OCI-LY3 (cell line): ENCODE results near the gene TNK1.

ENCODE experiments used
- EZH2phosphoT487 ChIP-seq: fragments of 200-600 bp; shearing (Covaris generic); IDR thresholded peaks from 2 replicates; pipeline ENCODE4 v1.6.1; 2018; ENCODE audit warnings: antibody characterized with exemption, mixed run types, low read depth
- TF ChIP-seq, protein P1 (sequence below): fragments of 200-600, 300-600 bp; sonication (generic); IDR thresholded peaks from 2 replicates; pipeline ENCODE4 v1.5.1; 2014; ENCODE audit warnings: antibody characterized with exemption, low read length, low read depth

DNA sequence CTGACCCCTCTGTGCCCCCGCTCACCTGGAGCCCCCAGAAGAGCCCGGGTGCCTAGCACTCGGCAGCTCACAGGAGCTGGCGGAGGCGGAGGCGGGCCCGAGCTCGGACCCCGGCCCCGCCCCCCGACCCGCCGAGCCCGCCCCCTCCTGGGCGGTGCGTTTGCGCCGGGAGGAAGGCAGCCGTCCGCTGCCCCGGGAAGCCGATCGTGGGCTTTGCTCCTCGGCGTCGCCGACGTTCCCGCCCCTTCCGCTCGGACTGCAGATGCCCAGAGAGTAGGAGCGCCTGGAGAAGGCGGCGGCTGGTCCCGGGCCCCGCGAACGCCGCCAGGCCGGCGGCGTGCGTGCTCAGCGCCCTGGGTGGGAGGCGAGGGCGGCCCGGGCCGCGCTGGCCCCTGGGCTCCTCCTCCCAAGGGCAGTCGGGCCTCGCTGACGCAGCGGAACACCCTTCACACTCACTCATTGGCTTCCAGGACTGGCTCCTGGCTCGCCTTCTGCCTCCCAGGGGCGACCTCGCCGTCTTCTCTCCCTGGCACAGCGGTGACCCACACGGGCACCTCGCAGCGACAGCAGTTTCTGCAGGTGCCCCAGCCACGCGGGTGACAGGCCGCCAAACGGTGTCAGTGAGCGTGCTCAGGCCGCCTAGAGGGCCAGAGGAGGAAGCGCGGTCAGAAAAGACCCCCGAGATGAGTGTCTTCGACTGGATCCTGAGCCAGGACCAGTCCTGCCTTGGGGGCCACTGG lies 13.7 kb downstream of the TNK1 start, which contains the start of gene PLSCR3:
- no peak for TF ChIP-seq EZH2phosphoT487
- TF ChIP-seq, protein P1, sequence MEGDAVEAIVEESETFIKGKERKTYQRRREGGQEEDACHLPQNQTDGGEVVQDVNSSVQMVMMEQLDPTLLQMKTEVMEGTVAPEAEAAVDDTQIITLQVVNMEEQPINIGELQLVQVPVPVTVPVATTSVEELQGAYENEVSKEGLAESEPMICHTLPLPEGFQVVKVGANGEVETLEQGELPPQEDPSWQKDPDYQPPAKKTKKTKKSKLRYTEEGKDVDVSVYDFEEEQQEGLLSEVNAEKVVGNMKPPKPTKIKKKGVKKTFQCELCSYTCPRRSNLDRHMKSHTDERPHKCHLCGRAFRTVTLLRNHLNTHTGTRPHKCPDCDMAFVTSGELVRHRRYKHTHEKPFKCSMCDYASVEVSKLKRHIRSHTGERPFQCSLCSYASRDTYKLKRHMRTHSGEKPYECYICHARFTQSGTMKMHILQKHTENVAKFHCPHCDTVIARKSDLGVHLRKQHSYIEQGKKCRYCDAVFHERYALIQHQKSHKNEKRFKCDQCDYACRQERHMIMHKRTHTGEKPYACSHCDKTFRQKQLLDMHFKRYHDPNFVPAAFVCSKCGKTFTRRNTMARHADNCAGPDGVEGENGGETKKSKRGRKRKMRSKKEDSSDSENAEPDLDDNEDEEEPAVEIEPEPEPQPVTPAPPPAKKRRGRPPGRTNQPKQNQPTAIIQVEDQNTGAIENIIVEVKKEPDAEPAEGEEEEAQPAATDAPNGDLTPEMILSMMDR = no peak
